AG10803 (cell line): ENCODE results near the gene CCL8.

Experiments used
- DNase-seq: peaks from one replicate; pipeline ENCODE4 v3.0.0; 2010; ENCODE audit warnings: low read depth
- H3K4me3 ChIP-seq: 2 replicates; pipeline ENCODE4 v1.5.1; 2011; ENCODE audit warnings: mild to moderate bottlenecking, low read length, control low read depth
- TF ChIP-seq, protein P1 (sequence below): conservative IDR thresholded peaks from 2 replicates; pipeline ENCODE4 v1.5.1; 2011; ENCODE audit warnings: mild to moderate bottlenecking, low read length, control low read depth, inconsistent platforms

CCL8 gene

DNA sequence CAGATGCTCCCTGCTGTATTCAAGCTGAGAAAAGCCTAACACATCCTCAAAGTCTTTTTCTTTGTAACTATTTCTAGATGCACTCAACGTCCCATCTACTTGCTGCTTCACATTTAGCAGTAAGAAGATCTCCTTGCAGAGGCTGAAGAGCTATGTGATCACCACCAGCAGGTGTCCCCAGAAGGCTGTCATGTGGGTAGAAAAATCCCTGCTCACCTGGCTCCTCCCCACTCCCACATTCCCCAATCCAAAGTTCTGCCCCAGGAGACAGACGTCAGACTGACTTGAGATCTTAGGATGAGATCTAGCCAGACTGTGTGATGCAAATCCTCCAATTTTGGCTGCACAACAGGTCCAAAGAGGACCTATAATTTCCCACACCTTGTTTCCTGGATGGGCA lies 38.2 kb downstream of the CCL8 start:
- TF ChIP-seq, protein P1, sequence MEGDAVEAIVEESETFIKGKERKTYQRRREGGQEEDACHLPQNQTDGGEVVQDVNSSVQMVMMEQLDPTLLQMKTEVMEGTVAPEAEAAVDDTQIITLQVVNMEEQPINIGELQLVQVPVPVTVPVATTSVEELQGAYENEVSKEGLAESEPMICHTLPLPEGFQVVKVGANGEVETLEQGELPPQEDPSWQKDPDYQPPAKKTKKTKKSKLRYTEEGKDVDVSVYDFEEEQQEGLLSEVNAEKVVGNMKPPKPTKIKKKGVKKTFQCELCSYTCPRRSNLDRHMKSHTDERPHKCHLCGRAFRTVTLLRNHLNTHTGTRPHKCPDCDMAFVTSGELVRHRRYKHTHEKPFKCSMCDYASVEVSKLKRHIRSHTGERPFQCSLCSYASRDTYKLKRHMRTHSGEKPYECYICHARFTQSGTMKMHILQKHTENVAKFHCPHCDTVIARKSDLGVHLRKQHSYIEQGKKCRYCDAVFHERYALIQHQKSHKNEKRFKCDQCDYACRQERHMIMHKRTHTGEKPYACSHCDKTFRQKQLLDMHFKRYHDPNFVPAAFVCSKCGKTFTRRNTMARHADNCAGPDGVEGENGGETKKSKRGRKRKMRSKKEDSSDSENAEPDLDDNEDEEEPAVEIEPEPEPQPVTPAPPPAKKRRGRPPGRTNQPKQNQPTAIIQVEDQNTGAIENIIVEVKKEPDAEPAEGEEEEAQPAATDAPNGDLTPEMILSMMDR, result no peak
- no peak overlapping the region for H3K4me3 ChIP-seq
- no peak for DNase-seq

DNA sequence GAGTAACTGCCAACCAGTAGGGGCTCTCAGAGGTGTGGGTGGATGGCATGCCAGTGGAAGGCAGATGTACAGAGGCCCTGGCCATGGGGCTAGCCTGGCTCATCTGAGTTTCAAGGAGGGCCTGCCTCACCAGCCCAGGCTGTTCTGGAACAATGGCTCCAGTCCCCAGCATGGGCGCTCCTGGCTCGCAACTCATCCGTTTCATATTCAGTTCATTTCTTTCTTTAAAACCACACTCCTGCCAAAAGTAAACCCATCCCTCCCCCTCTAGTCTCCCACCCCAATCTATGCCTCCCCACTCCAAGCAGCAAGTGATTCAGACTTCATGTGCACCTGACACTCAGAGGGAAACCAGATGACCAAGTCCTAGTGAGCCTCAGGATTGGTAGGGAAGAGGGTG lies 39.4 kb downstream of the CCL8 start:
- H3K4me3 ChIP-seq, result no peak overlapping the region
- TF ChIP-seq, protein P1, result no peak

DNA sequence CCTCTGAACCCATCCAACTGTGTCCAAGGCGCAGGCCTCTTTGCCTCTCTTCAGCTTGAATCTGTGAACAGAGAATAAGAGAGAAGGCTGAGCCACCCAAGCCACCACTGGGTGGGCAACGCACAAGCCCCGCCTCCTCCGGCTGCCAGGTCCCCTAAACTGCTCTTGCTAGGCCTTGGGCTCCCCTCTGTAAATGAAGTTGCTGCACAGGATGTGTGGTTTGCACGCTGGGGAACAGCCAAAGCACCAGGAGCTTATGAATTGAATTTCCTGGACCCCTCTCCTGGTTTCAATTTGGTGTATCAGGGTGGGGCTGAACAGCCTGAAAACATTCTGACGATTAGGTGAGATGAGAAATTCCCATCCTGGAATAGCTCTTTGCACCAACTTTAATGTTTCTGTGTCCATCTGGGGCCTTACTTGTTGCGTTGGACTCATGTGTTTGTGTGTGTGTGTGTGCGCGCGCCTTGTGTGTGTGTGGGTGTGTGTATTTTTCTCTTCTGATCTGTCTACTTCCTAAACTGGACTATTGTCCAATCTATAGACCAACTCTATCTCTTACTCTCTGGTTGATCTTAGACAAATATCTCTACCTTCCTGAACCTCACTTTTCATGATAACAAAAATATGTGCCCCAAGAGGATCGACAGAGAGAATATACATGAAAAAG lies 41.5 kb downstream of the CCL8 start:
- no peak overlapping the region for H3K4me3 ChIP-seq
- TF ChIP-seq, protein P1, result no peak
- DNase-seq, result no peak

More for the DNA sequence above, 39.4 kb downstream of the CCL8 start:
- no peak for DNase-seq

- H3K4me3 ChIP-seq, result no peak overlapping the region
- DNase-seq, result peak; percentile 85
- TF ChIP-seq, protein P1, result peak; percentile 100
These were observed 42.3 kb downstream of the CCL8 start for GRCh38 chr17:34361478-34362061.

GRCh38 chr17:34363183-34363661 lies 44.0 kb downstream of the CCL8 start, which contains the start of gene CCL1:
TSS of gene CCL1 (minus strand) at chr17:34363233. CDS start at chr17:34363161, 72 bp downstream.
- TF ChIP-seq, protein P1, result no peak
- no peak for DNase-seq
- no peak within 1 kb of the TSS for H3K4me3 ChIP-seq

DNA sequence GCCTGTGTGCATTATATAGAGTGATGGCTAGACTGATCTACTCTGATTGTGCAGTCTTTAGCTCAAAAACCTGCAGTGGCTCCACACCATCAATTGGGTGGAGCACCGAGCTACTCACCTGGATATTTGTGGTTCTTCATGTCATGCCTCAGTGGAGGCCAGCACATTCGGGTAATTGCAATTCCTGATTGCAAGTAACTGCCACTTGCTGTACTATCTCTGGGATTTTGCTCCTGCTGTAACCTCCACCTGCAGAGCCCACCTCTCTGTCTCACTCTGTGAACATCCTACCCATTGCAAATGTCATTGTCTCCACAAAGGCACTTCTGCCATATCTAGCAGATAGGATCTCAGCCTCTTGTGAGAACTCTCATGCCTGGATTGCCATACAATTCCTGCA lies 45.5 kb downstream of the CCL8 start:
- TF ChIP-seq, protein P1, result no peak
- H3K4me3 ChIP-seq, result no peak overlapping the region
- no peak for DNase-seq

DNA sequence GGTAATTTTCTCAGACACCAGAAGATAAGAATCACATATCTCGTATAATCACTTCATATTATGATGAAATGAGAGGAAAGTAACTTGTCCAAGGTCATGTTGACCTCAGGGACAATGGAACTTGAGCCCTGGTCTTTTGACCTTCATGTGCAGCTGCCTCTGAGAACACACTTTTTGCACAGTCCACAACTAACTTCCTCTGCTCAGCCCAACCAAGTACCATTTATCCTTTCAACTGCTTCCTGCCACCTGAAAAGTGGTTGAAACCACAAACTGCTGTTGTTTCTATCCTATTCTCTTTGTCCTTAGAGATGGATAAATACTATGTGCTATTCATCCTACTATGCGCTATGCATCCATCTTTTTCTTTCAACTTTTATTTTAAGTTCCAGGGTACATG lies 46.1 kb downstream of the CCL8 start:
- no peak overlapping the region for H3K4me3 ChIP-seq
- TF ChIP-seq, protein P1, result no peak
- no peak for DNase-seq
